ENCODE measurements around the gene PACRG. TPM values are rescaled to one million over a fixed set of nuclear protein-coding genes. Genes with fewer than 3 reads are reported as not detected.
A peak's percentile ranks its signal among the peaks of the same experiment; 100 is the strongest.
"Not testable (repeated sequence)": the region's sequence is repeated elsewhere in the genome, so short reads cannot be mapped to it uniquely, and the experiment has no call there.

PACRG gene
- polyA plus RNA-seq, 1 donor: 20.2 TPM

DNA sequence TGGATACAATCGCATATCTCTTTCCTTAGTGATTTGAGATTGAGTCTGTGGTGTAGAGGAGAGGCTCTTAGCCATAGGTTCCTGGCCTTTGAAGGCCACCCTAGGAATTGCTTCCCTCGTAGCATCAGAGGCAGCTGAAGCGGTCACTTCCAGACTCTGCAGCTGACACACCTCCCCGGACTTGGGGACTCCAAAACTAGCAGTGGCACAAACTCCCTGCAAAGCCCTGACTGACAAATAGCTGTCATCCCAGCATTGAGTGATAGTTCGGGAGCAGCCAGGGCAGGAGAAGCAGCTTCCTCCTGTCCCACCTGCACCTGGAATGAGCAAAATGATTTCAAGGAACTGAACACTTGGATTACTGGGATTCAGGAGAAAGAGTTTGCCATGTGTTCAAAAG, 586.2 kb downstream of the PACRG start:
- no peak for DNase-seq

DNA sequence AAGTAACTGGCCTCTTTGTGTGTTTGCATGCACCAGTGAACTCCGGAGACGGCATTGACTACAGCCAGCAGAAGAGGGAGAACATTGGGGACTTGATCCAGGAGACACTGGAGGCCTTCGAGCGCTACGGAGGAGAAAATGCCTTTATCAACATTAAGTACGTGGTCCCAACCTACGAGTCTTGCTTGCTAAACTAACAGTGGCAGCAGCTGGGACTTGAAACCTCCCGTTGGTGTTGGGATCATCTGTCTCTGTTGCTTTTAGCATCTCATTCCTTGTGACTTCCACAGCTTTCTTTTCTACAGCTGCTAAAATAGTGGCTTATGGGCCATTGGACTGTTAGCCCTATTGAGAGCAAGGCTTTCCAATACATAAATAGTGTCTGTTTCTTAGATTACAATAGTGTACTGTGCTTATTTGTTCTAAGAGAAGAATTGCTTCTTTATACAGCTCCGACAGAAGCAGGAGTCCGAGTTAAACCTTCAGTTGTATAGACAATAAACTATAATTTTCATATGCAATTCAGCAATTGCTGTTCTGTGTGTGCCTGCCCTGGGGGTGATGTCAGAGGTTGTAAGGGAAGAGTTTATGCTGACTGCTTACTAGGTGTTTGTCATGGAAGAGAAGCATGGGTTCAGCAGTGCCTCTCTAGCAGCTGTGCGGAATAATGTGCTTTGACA, 587.2 kb downstream of the PACRG start:
- DNase-seq: no peak

DNA sequence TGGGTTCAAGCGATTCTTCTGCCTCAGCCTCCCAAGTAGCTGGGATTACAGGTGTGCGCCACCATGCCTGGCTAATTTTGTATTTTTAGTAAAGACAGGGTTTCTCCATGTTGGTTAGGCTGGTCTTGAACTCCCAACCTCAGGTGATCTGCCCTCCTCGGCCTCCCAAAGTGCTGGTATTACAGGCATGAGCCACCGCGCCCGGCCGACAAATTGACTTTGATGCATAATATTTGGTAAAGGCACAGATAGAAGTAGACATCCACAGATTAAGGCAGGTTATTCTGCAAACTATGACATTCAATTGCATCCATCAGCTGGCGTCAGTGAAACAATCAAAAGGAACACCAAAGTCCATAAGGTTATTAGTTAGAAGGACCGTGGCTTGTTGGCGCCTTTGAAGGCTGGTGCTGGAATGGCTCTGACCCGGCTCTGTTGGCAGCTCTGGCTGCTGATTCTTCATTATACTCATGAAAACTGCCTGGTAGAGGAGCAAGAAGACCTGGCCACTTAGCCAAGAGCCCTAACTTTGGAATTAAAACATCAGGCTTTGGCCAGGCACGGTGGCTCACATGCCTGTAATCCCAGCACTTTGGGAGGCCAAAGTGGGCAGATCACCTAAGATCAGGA, 589.2 kb downstream of the PACRG start:
- not testable (repeated sequence) for DNase-seq

DNA sequence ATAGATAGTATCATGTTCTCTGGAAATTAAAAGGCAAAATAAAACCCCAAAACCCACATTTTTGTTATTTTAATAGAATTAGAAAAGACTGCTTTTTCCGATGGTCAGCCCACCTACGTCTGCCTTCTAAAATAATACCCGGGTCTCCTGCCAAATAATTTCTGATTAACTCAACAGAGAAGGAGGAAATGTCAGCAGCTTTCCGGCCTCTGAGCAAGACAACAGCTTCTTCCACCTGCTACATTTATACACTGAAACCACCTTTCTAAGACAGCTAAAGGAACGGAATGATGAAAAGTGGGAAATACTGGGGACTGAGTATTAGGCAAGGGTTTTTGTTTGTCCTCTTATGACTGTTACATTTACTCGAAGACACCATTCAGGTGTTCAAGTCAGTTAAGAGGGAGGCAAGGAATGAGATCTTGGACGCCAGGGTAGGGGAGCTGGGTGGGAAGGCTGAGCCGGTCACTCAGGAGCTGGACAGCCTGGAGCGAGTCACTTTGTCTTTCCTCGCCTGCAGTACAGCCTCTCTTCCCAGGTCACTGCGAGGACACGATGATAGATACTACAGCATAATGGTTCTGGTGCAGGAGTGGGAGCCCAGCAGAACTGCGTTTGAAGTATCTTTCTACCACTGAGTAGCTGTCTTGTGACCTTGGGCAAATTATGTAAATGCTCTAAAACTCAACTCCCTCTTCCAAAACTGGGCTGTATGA, 590.5 kb downstream of the PACRG start:
- no peak for DNase-seq

DNA sequence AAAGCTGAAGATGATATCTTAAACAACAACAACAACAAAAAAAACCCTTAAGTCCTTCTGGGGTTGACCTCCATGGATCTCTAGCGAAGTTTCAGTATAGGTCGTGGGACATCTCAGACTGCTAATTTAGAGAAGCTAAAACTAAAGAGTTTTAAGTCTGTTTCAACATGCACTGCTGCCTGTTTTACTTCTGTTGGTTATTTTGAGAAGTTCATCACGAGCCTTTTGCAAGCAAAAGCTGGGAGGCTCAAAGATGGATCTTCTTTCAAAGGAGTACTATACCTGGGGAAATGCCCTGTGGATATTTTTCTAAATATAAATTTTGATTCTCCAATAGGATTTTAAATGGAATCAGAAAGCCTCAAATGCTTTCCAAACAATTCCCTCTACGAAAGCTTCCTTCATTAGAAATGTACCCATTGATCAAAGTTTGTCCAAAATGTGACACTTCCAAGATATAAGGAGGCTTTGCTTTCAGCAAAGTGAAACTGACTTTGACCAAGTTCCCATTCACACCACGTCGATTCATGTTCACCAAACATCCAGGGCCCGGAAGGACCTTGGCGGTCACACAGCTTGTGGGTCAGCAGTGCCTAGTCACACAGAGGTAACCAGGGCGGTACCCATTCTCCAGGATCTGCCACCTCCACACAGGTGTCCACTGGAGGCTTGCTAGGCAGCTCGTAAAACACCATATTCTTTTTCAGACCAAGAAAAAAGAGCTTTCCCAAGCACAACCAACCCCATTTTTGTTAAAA, 592.0 kb downstream of the PACRG start:
- DNase-seq: no peak

DNA sequence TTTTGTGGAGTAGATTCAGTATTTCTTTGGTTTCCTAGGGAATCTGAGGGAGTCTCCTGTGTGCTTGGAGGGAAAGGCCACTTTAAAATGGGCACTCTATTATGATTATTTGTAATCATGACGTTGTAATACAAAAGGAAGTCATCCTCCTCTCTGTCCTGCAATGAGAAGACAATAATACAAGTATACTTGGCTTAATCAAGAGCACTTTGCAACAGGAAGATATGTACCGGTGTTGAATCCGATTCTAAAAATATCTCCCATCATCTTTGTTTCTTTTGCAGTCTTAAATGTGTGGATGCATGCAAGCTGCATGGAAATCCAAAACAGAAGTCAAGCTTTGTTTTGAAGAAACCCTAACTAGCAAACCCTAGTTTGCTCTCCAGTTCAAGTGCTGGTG, 592.6 kb downstream of the PACRG start:
- no peak for DNase-seq

DNA sequence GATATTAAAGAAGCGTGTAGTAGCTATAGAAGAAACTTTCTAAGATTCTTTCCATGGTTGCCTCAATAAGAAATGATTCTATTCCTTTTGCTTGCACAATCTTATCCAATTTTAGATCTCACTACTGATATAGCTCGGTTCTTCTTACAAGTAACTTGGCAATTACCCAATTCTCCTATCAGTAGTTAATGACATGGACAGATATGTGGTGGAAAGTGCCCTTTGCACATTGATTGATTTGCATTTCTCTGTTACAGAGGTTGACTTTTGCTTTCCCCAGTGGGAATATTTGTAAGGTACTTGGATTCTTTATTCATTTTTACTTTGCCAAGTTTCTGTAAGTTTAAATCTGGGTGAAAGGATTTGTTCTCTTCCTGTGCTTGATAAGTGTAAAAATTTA, 593.0 kb downstream of the PACRG start:
- DNase-seq: no peak

DNA sequence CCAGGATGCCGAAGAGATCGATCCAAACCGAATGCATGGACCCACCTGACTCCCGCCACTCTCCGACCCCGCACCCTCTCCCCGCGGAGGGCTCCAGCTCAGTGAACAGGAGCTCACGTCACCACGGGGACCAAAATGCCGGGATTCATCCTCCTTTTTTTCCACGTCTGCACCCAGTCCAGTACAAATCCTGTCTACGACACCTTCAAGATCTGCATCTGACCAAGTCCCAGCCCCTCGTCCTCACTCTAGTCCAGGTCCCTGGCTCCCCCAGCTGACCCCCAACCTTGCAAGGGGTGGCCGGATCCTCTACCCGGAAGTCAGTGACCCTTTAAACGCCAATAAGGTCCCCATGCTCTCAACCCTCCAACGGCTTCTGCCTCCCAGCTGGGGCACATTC, 593.9 kb downstream of the PACRG start:
- no peak for DNase-seq

DNA sequence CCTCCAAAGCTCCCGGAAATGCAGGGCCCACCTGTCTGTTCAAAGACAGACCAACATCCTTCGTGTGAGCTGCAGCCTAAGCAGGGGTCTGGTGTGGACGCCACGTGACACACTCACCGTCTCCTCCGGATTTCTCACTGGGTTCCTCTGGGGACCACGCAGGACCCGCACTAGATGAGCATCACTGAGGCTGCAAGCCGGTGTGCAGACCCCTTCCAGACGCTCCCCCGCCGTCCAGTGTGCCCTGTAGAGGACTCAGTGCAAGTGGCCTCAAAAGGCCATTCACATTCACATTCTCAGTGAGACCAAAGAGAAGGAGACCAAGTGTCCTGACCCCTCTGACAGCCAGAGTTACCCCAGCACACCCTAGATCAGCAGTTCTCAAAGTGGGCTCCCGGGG, 595.5 kb downstream of the PACRG start:
- DNase-seq: no peak

DNA sequence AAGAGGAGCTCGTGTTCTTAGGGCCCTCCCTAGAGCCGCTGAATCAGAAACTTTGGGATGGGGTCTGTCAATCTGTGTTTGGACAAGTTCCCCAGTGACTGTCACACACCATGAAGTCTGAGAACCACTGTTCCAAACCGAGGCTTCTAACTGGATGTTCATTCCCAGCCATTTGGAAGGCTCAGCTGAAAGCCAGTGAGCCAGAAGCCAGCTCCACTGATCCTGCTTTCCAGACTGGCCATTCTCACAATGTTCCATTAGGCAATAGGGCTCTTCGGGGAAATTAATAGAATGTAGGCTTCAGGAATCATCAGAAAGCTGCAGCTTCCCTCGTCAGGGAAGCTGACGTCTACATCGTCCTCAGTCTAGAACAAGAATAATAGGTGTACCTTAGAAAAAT, 595.9 kb downstream of the PACRG start:
- DNase-seq: no peak

DNA sequence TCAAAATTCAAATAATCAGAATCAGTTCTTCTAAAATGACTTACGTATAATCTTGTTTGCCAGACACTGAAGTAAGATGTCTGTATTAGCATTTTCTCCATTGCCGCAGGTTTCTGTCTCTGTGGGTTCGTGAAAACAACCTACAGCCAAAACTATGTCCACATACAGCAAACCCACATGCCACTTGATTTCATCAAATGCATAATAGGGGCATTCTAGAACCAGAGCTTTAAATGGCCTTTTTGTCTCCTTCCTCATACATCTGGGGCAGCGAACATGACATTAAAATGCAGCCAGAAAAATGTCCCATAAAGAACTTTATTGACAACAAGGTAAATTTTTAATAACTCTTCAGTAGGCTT, 596.5 kb downstream of the PACRG start:
- no peak for DNase-seq

DNA sequence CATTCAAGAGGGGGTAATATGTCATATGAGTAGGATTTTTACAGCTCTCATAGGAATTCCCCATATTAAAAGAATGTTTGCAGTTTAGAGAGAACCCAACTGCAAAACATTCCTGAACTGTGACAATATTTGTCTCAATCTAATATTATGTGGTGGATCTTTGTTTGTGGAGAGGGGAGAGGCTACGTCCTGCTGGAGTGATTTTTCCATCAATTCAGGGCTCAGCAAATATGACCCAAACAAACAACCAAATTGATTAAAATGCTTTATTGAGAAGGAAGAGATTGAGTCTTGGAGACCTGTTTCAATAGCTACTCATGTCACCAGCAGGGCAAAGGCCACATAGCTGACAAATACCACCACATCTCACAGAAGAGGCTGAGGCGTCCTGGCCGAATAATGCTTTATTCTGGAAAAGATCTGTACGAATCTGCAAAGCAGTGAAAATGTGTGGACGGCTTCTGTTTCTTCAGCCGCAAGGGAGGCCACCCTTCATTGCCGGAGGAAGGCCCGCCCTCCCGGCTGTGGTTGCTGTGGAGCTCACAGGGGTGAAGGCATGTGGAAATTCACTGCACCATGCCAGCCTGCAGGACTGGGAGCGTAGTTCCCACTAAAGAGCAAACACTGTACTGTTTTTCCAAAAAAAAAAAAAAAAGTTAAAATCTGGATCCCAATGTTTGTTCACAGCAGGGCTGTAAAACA, 597.1 kb downstream of the PACRG start:
- DNase-seq: peak; percentile 38

DNA sequence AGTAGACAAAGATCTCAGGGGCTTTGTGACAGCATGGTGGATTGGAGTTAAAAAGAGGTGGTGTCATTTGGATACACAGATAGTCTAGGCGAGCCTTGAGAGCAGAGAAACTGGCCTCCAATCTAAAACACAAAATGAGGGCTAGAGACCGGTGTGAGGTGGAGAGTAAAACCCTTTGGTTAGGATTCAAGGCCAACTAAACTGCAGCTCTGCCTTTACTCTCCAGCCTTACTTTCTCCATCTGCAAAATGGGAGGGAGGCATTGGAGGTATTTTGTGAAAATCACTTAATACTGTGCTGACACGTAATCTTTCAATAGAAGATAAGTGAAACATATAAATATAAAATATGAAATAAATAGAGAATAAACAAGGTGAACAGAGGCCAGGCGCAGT, 597.6 kb downstream of the PACRG start:
- no peak for DNase-seq

DNA sequence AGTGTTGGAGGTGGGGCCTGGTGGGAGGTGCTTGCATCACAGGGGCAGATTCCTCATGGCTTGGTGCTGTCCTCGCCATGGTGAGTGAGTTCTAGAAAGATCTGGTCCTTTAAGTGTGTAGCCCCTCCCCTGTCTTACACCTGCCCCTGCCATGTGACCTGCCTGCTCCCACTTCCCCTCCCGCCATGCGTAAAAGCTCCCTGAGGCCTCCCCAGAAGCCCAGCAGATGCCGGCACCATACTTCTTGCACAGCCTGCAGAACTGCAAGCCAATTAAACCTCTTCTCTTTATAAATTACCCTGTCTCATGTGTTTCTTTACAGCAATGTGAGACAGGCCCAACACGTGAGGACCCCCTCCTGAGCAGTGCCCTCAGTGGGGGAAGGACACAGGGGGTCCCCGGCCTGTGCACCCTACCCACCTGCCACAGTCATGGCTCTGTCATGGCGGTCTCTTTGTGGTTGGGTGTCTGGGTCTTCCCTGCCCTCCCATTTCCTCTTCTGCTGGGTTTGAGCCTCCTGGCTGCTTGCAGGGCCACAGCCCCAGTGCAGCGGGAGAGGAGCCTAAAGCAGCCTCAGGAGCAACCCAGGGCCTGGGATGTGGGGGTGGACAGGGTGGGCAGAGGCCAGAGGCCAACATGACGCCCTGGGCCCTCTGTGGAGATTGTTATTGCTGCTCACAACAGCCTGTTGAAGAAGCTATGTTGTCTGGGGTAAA, 599.5 kb downstream of the PACRG start:
- DNase-seq: no peak

DNA sequence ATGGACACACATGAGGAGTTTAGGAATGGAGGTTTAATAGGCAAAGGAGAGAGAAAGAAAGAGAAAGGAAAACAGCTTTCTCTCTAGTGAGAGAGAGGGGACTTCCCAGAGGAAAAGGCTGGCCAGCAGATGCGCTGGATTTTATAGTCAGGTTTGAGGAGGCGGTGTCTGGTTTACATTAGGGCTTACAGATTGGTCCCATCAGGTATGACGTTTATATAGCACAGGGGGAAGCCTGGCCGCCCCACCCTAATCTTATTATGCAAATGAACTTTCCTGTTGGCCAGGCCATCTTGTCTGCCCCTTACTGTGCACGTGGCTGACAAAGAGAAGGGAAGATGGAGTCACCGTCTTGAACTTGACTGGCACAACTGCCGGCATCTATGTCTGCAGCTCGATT, 600.1 kb downstream of the PACRG start:
- DNase-seq: no peak

DNA sequence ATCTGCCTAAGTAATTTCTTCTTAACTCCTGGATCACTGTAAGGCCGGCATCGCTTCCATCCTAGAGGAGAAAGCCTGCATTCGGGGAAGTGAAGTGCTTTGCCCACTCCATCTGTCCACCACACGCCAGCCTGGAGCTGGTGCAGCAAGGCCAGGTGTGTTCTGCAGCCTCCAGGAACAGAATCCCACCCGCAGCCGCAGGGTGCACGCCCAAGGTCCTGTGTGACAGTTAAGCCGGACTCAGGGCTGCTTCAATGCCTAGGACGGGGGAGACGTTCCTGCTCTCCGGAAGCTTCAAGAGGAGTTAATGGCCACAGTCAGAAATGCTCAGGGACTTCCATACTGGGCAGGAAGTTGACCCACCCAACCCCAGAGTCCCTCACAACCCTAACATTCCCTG, 600.6 kb downstream of the PACRG start:
- DNase-seq: no peak

DNA sequence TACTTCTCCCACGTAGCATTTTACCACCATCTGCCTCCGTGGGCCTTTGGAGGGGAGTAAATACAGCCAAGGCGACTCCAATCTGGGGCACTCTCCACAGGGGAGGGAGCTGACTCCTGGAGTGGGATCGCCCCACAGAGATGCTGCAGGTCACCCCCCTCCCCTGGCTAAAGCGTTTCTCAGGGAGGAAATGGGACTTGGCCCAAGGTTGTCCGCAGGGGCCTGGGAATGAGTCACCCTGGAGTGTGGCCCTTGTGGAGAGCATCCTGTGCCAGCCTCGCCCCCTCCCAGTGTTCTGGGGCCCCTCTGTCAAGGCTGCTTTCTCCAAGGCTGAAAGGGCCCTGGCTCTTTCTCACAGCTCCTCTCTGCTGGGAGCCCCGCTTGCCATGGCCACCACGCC, 602.2 kb downstream of the PACRG start:
- no peak for DNase-seq

DNA sequence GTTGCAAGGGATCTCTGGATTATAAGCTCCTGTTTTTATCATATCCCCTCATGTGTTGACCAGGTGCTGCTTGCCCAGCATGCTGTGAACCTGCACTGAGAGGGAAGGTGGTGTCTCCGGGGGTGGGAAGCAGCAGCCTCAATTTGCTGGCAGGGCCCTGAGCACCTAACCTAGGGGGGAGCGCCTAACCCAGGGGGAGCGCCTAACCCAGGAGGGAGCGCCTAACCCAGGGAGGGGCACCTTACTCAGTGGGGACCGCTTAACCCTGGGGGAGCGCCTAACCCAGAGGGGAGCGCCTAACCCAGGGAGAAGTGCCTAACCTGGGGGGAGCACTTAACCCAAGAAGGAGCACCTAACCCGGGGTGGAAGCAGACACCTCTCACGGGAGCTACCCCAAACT, 603.5 kb downstream of the PACRG start:
- DNase-seq: no peak

DNA sequence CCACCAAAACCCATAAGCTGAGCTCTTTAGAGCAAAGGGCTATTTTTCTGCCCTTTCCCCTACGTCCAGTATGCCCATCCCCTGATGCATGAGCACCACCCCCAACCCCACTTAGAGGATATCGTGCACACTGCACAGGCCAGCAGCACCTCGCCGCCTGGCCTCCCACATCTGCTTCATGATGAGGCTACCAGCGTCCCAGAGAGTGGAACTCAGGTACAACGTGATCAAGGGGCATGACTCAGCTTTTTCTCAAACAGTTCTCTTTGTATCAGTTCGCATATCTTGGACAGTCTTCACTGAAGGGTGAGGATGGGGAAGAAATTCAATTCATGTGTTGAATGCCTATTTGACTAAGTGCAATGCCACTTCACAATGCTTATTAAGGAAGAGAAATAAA, 604.8 kb downstream of the PACRG start:
- no peak for DNase-seq

DNA sequence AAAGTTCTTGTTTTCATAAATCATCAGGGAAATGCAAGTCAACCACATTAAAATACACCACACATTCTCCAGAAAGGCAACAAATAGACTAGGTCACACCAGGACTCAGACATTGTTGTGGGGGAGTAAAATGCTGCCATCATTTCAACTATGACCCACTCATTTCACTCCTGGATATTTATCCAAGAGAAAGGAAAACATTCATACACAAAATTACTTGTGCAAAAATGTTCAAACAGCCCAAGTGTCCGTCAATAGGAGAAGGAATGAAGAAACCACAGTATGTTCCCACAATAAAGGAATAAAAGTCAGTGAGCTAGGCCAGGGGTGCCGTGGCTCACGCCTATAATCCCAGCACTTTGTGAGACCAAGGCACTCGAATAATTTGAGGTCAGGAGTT, 605.3 kb downstream of the PACRG start:
- DNase-seq: no peak

Data from left kidney (tissue), 2 donors.